DND-41 (cell line): Measurements from ENCODE around the gene CDIPT.

Source experiments
- ATAC-seq: fragments of 200-7000 bp; cut with Tn5 transposase; 3 replicates; pipeline ENCODE4 v1.9.1; 2021; ENCODE audit warnings: low read depth; ENCODE audit not compliant: insufficient read depth
- DNase-seq: peaks from one replicate; pipeline ENCODE4 v3.0.0-alpha.2; 2020
- H2AFZ ChIP-seq: 2 replicates; pipeline ENCODE4 v1.6.0; 2012; ENCODE audit warnings: low read depth, low read length
- H3K27ac ChIP-seq: 2 replicates; pipeline ENCODE4 v1.5.1; 2012; ENCODE audit warnings: low read length, inconsistent platforms
- H3K27me3 ChIP-seq: fragments of 200-600 bp; sonication (generic); 2 replicates; pipeline ENCODE4 v1.6.0; 2012; ENCODE audit warnings: low read length, mild to moderate bottlenecking, inconsistent platforms; ENCODE audit not compliant: insufficient read depth, poor library complexity
- H3K36me3 ChIP-seq: 2 replicates; pipeline ENCODE4 v1.5.1; 2012; ENCODE audit warnings: low read length, inconsistent platforms; ENCODE audit not compliant: insufficient read depth
- H3K4me1 ChIP-seq: 2 replicates; pipeline ENCODE4 v1.5.1; 2012; ENCODE audit warnings: mild to moderate bottlenecking, low read length; ENCODE audit not compliant: insufficient read depth
- H3K4me2 ChIP-seq: 2 replicates; pipeline ENCODE4 v1.6.0; 2012; ENCODE audit warnings: mild to moderate bottlenecking, moderate library complexity, low read length, inconsistent platforms; ENCODE audit not compliant: insufficient read depth
- H3K4me3 ChIP-seq, 2 experiments: fragments of 200-600 bp in 1 of 2; shearing (Covaris generic) in 1 of 2; 2 replicates each; pipeline ENCODE4 v1.5.1; 2012 to 2016; ENCODE audit warnings: inconsistent platforms in 2 of 2, low read length in 2 of 2, mild to moderate bottlenecking in 2 of 2, low read depth in 1 of 2, moderate library complexity in 1 of 2
- H3K79me2 ChIP-seq: 2 replicates; pipeline ENCODE4 v1.6.0; 2012; ENCODE audit warnings: low read length, inconsistent platforms; ENCODE audit not compliant: insufficient read depth
- H3K9ac ChIP-seq: 2 replicates; pipeline ENCODE4 v1.6.0; 2012; ENCODE audit warnings: low read depth, mild to moderate bottlenecking, inconsistent platforms, low read length, moderate library complexity
- H3K9me3 ChIP-seq: 2 replicates; pipeline ENCODE4 v1.5.1; 2012; ENCODE audit warnings: low read length, moderate library complexity, mild to moderate bottlenecking, inconsistent platforms; ENCODE audit not compliant: insufficient read depth, severe bottlenecking
- H4K20me1 ChIP-seq: 2 replicates; pipeline ENCODE4 v1.6.0; 2012; ENCODE audit warnings: low read length; ENCODE audit not compliant: insufficient read depth
- CTCF ChIP-seq: IDR thresholded peaks from 2 replicates; pipeline ENCODE4 v1.5.1; 2012; ENCODE audit warnings: borderline replicate concordance, low read length, moderate library complexity, mild to moderate bottlenecking; ENCODE audit not compliant: poor library complexity, severe bottlenecking; ENCODE audit errors: extremely low read depth
- EZH2 ChIP-seq: IDR thresholded peaks from 3 replicates; pipeline ENCODE4 v1.6.1; 2012; ENCODE audit warnings: borderline replicate concordance, low read depth, mild to moderate bottlenecking, moderate library complexity, low read length, inconsistent platforms; ENCODE audit not compliant: severe bottlenecking

Gene CDIPT

GRCh38 chr16:29848420-29849297, 14.4 kb downstream of the CDIPT start:
- Histone ChIP-seq H3K27ac (no peak overlapping the region), H2AFZ (no peak overlapping the region), H3K4me2 (no peak overlapping the region), H3K9me3 (no peaks in the 10 kb centered on the region), H3K79me2 (no peaks in the 10 kb centered on the region), H3K4me1 (peaks cover 2% of the 10 kb centered on the region; the same call in 1 of the 2 replicates), H4K20me1 (no peaks in the 10 kb centered on the region), H3K27me3 (no peaks in the 10 kb centered on the region), H3K36me3 (no peaks in the 10 kb centered on the region), H3K4me3 (no peak overlapping the region), H3K9ac (no peak overlapping the region)
- DNase-seq (peak; percentile 82), ATAC-seq (peak; percentile 97)
- TF ChIP-seq EZH2 (no peak), CTCF (peak; percentile 99)

GRCh38 chr16:29845656-29846055, 17.4 kb downstream of the CDIPT start:
- TF ChIP-seq EZH2 (no peak), CTCF (no peak)
- Histone ChIP-seq H3K4me1 (peaks cover 2% of the 10 kb centered on the region; the same call in 1 of the 2 replicates), H3K9me3 (no peaks in the 10 kb centered on the region), H3K9ac (no peak overlapping the region), H3K27me3 (no peaks in the 10 kb centered on the region), H3K4me2 (no peak overlapping the region), H3K4me3 (no peak overlapping the region), H4K20me1 (no peaks in the 10 kb centered on the region), H2AFZ (no peak overlapping the region), H3K36me3 (no peaks in the 10 kb centered on the region), H3K79me2 (no peaks in the 10 kb centered on the region), H3K27ac (no peak overlapping the region)
- DNase-seq (no peak), ATAC-seq (no peak)

DNA sequence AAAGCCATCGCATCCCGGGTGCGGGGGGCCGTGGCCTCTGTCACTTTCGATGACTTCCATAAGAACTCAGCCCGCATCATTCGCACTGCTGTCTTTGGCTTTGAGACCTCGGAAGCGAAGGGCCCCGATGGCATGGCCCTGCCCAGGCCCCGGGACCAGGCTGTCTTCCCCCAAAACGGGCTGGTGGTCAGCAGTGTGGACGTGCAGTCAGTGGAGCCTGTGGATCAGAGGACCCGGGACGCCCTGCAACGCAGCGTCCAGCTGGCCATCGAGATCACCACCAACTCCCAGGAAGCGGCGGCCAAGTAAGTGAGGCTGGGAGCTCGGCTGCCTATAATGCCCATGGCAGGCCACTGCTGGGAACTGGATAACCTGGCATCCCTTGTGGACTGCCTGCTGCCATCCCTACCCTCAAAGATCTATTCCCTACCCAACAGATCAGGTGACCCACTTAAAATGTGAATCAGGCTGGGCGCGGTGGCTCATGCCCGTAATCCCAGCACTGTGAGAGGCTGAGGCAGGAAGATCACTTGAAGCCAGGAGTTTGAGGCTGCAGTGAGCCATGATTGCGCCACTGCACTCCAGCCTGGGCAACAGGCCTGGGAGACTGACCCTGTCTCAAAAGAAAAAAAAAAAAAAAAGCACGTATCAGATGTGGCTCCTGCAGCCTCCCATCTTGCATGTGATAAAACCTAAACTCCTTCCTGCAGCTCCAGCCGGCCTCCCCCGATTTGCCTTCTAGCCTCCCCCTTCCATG, 18.3 kb downstream of the CDIPT start:
- Histone ChIP-seq H3K9ac (no peak overlapping the region), H3K36me3 (no peaks in the 10 kb centered on the region), H3K27ac (no peak overlapping the region), H4K20me1 (no peaks in the 10 kb centered on the region), H3K4me3 (no peak overlapping the region), H3K79me2 (no peaks in the 10 kb centered on the region), H3K4me2 (no peak overlapping the region), H3K27me3 (no peaks in the 10 kb centered on the region), H3K4me1 (peaks cover 2% of the 10 kb centered on the region; the same call in 1 of the 2 replicates), H3K9me3 (no peaks in the 10 kb centered on the region), H2AFZ (no peak overlapping the region)
- ATAC-seq: no peak
- TF ChIP-seq CTCF: no peak
- TF ChIP-seq EZH2: no peak
- no peak for DNase-seq
